BJ (cell line): ENCODE measurements around the gene CLIP1. TPM values are rescaled to one million over a fixed set of nuclear protein-coding genes. Genes with fewer than 3 reads are reported as not detected.

Experiments used
- CTCF ChIA-PET: fragments of 350-600 bp; formaldehyde crosslinking; extraction: SDS; loops from one replicate; lab custom pipeline; 2021; ENCODE audit warnings: antibody characterized with exemption, inconsistent platforms; lab: Yijun Ruan, JAX
- POLR2A ChIA-PET: fragments of 300-600 bp; sonication (Branson Sonifier 250); formaldehyde crosslinking; extraction: SDS; loops from one replicate; lab custom pipeline; 2021; ENCODE audit warnings: antibody characterized with exemption; lab: Charles Lee
- DNase-seq: peaks from one replicate; pipeline ENCODE4 v3.0.0-alpha.2; 2011; ENCODE audit warnings: low read depth
- H3K27me3 ChIP-seq: 2 replicates; pipeline ENCODE4 v1.6.0; 2011; ENCODE audit warnings: low read length; ENCODE audit not compliant: control insufficient read depth, insufficient read depth
- H3K36me3 ChIP-seq: 2 replicates; pipeline ENCODE4 v1.5.1; 2011; ENCODE audit warnings: low read length; ENCODE audit not compliant: control insufficient read depth, insufficient read depth
- H3K4me3 ChIP-seq: 2 replicates; pipeline ENCODE4 v1.5.1; 2011; ENCODE audit warnings: low read depth, mild to moderate bottlenecking, control low read depth, low read length
- polyA plus RNA-seq: library from polyadenylated mRNA; depleted of rRNA; stranded (reverse); fragments of >200 nt; gene quantifications from 2 replicates; pipeline ENCODE4 v1.2.3, GENCODE V29; 2011
- TF ChIP-seq, protein P1 (sequence below): IDR thresholded peaks from 2 replicates; pipeline ENCODE4 v1.5.1; 2011; ENCODE audit warnings: low read depth, mild to moderate bottlenecking, control low read depth, inconsistent platforms, low read length, moderate library complexity; ENCODE audit not compliant: insufficient read depth

Gene CLIP1
- polyA plus RNA-seq, 1 experiment = 104 TPM

GRCh38 chr12:122244565-122245371 is 177.7 kb downstream of the CLIP1 start:
- Histone ChIP-seq H3K4me3 (no peak overlapping the region), H3K36me3 (peaks cover 8% of the 10 kb centered on the region), H3K27me3 (no peaks in the 10 kb centered on the region)
- ChIA-PET POLR2A (interaction anchor here (0.5 kb wide), 1 partner anchor 19 kb away, joined by 3 read pairs; the partner anchor contains the start of gene DIABLO), CTCF (interaction anchor here (1.8 kb wide), 1 partner anchor 15 kb away, joined by 4 read pairs; no protein-coding TSS in a partner anchor)
- DNase-seq = no peak
- TF ChIP-seq, protein P1, sequence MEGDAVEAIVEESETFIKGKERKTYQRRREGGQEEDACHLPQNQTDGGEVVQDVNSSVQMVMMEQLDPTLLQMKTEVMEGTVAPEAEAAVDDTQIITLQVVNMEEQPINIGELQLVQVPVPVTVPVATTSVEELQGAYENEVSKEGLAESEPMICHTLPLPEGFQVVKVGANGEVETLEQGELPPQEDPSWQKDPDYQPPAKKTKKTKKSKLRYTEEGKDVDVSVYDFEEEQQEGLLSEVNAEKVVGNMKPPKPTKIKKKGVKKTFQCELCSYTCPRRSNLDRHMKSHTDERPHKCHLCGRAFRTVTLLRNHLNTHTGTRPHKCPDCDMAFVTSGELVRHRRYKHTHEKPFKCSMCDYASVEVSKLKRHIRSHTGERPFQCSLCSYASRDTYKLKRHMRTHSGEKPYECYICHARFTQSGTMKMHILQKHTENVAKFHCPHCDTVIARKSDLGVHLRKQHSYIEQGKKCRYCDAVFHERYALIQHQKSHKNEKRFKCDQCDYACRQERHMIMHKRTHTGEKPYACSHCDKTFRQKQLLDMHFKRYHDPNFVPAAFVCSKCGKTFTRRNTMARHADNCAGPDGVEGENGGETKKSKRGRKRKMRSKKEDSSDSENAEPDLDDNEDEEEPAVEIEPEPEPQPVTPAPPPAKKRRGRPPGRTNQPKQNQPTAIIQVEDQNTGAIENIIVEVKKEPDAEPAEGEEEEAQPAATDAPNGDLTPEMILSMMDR = no peak

GRCh38 chr12:122243965-122244364 is 178.5 kb downstream of the CLIP1 start:
- H3K36me3 ChIP-seq = peaks cover 8% of the 10 kb centered on the region
- TF ChIP-seq, protein P1 = no peak
- ChIA-PET CTCF (interaction anchor here (1.2 to 1.8 kb wide), 2 partner anchors 15 to 111 kb away, joined by 3 to 4 read pairs; no protein-coding TSS in a partner anchor), POLR2A (no interaction called here)
- no peak overlapping the region for H3K4me3 ChIP-seq
- DNase-seq = no peak
- H3K27me3 ChIP-seq = no peaks in the 10 kb centered on the region

DNA sequence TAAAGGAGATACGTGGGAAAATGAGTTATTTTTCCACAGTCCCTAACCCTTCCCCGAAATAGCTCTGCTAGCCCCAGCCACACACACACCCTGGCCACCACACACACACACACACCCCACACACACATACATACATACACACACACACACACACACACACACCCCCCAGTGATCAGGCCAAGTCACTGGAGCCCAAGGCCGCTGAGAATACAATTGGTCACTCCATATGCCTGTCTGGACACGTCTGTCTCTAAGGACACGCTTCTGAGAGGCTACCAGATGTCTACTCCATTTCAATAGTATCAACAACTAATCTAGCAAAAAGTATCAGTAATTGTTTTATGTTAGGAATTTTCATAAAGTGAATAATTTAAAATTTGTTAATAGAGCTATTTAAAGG is 183.6 kb downstream of the CLIP1 start:
- H3K27me3 ChIP-seq = no peaks in the 10 kb centered on the region
- ChIA-PET POLR2A (no interaction called here), CTCF (interaction anchor here (1.5 kb wide), 1 partner anchor 22 kb away, joined by 3 read pairs; no protein-coding TSS in a partner anchor)
- TF ChIP-seq, protein P1 = no peak
- H3K36me3 ChIP-seq = peaks cover 12% of the 10 kb centered on the region
- no peak for DNase-seq
- H3K4me3 ChIP-seq = no peak overlapping the region

- ChIA-PET POLR2A (no interaction called here), CTCF (no interaction called here)
- no peak for DNase-seq
- TF ChIP-seq, protein P1 = no peak
- Histone ChIP-seq H3K4me3 (no peak overlapping the region), H3K36me3 (peaks cover 12% of the 10 kb centered on the region), H3K27me3 (no peaks in the 10 kb centered on the region)
Measured at GRCh38 chr12:122235741-122236140, 186.7 kb downstream of the CLIP1 start.

DNA sequence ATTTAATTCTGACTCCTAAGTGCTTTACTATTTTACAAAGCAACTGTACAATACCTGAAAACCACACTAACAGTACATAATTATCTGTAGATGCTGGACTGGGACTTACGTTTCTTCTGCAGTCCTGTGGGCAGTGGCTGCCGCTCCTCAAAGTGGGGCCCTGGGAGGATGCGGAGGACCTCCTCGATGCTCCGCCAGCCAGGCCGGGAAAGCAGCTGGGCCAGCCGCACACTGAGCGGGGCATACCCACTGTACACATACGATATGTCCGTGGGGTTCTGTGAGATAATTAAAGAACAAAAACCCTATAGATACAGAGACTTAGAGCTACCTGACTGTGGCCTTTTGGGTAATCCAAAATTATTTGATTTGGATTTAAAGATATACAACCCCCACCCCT is 189.8 kb downstream of the CLIP1 start:
- ChIA-PET CTCF (interaction anchor here (0.6 kb wide), 1 partner anchor 506 kb away, joined by 3 read pairs; no protein-coding TSS in a partner anchor), POLR2A (no interaction called here)
- H3K4me3 ChIP-seq = no peak overlapping the region
- no peak for DNase-seq
- H3K36me3 ChIP-seq = peaks cover 15% of the 10 kb centered on the region
- TF ChIP-seq, protein P1 = no peak
- no peaks in the 10 kb centered on the region for H3K27me3 ChIP-seq
